H9 (cell line): ENCODE measurements around the gene TCERG1L. TPM values are rescaled to one million over a fixed set of nuclear protein-coding genes. Genes with fewer than 3 reads are reported as not detected.
A peak's percentile ranks its signal among the peaks of the same experiment; 100 is the strongest.

Source experiments
- DNase-seq: peaks from one replicate; pipeline ENCODE4 v3.0.0-alpha.2; 2017
- H2AFZ ChIP-seq: one replicate; pipeline ENCODE4 v1.6.1; 2013; ENCODE audit warnings: mild to moderate bottlenecking, low read length, control low read depth, moderate library complexity
- H2AK5ac ChIP-seq: 2 replicates; pipeline ENCODE4 v1.6.1; 2013; ENCODE audit warnings: low read length, control low read depth, mixed read lengths; ENCODE audit not compliant: insufficient read length
- H2BK120ac ChIP-seq: one replicate; pipeline ENCODE4 v1.6.1; 2013; ENCODE audit warnings: low read depth, mild to moderate bottlenecking, low read length, control low read depth, inconsistent platforms; ENCODE audit not compliant: poor library complexity, severe bottlenecking
- H2BK12ac ChIP-seq: 2 replicates; pipeline ENCODE4 v1.6.1; 2013; ENCODE audit warnings: low read length, control low read depth, mixed read lengths, low read depth; ENCODE audit not compliant: insufficient read length
- H2BK15ac ChIP-seq: 2 replicates; pipeline ENCODE4 v1.6.1; 2013; ENCODE audit warnings: low read depth, low read length, control low read depth
- H2BK20ac ChIP-seq: one replicate; pipeline ENCODE4 v1.6.1; 2013; ENCODE audit warnings: low read depth, mild to moderate bottlenecking, low read length, control low read depth, inconsistent platforms; ENCODE audit not compliant: poor library complexity, severe bottlenecking
- H2BK5ac ChIP-seq: 2 replicates; pipeline ENCODE4 v1.6.1; 2013; ENCODE audit warnings: low read length, control low read depth, mixed read lengths; ENCODE audit not compliant: insufficient read length
- H3K14ac ChIP-seq: 2 replicates; pipeline ENCODE4 v1.6.1; 2013; ENCODE audit warnings: low read length, control low read depth; ENCODE audit not compliant: insufficient read depth
- H3K18ac ChIP-seq: 2 replicates; pipeline ENCODE4 v1.6.1; 2013; ENCODE audit warnings: low read depth, mild to moderate bottlenecking, mixed read lengths, low read length, control low read depth; ENCODE audit not compliant: insufficient read length
- H3K23ac ChIP-seq: 2 replicates; pipeline ENCODE4 v1.6.1; 2013; ENCODE audit warnings: low read length, control low read depth, mixed read lengths, low read depth; ENCODE audit not compliant: insufficient read length
- H3K23me2 ChIP-seq: 2 replicates; pipeline ENCODE4 v1.6.1; 2013; ENCODE audit warnings: low read depth, mild to moderate bottlenecking, mixed read lengths, low read length, control low read depth; ENCODE audit not compliant: insufficient read length, poor library complexity, severe bottlenecking
- H3K27ac ChIP-seq: 2 replicates; pipeline ENCODE4 v1.5.1; 2013; ENCODE audit warnings: low read length, control low read depth, mixed read lengths, low read depth; ENCODE audit not compliant: insufficient read length
- H3K27me3 ChIP-seq: 2 replicates; pipeline ENCODE4 v1.6.1; 2013; ENCODE audit warnings: low read length, control low read depth, inconsistent platforms; ENCODE audit not compliant: insufficient read depth
- H3K4ac ChIP-seq: 2 replicates; pipeline ENCODE4 v1.6.1; 2013; ENCODE audit warnings: low read depth, mild to moderate bottlenecking, control low read depth, inconsistent platforms, low read length, moderate library complexity
- H3K4me1 ChIP-seq: 2 replicates; pipeline ENCODE4 v1.6.1; 2013; ENCODE audit warnings: low read length, control low read depth, inconsistent platforms; ENCODE audit not compliant: insufficient read depth
- H3K4me2 ChIP-seq: 2 replicates; pipeline ENCODE4 v1.6.1; 2013; ENCODE audit warnings: low read length, control low read depth, mixed read lengths; ENCODE audit not compliant: insufficient read length, insufficient read depth
- H3K56ac ChIP-seq: 2 replicates; pipeline ENCODE4 v1.6.1; 2013; ENCODE audit warnings: low read depth, mild to moderate bottlenecking, mixed read lengths, low read length, control low read depth; ENCODE audit not compliant: insufficient read length
- H3K79me1 ChIP-seq: 2 replicates; pipeline ENCODE4 v1.6.1; 2013; ENCODE audit warnings: low read depth, mild to moderate bottlenecking, moderate library complexity, low read length, control low read depth, inconsistent platforms; ENCODE audit not compliant: insufficient read depth, poor library complexity, severe bottlenecking
- H3K79me2 ChIP-seq: 2 replicates; pipeline ENCODE4 v1.6.1; 2013; ENCODE audit warnings: low read length, control low read depth, inconsistent platforms; ENCODE audit not compliant: insufficient read depth
- H3K9ac ChIP-seq: 2 replicates; pipeline ENCODE4 v1.6.1; 2013; ENCODE audit warnings: low read length, control low read depth, mixed read lengths; ENCODE audit not compliant: insufficient read length; ENCODE audit errors: extremely low read depth
- H3K9me3 ChIP-seq: one replicate; pipeline ENCODE4 v1.6.1; 2013; ENCODE audit warnings: low read depth, low read length, inconsistent platforms; ENCODE audit not compliant: control insufficient read depth
- H3T11ph ChIP-seq: one replicate; pipeline ENCODE4 v1.6.1; 2013; ENCODE audit warnings: mild to moderate bottlenecking, low read length, control low read depth, inconsistent platforms
- H4K20me1 ChIP-seq: one replicate; pipeline ENCODE4 v1.6.1; 2013; ENCODE audit not compliant: control insufficient read depth, insufficient read length, insufficient read depth
- H4K5ac ChIP-seq: 2 replicates; pipeline ENCODE4 v1.6.1; 2013; ENCODE audit warnings: low read depth, mild to moderate bottlenecking, mixed read lengths, low read length, control low read depth; ENCODE audit not compliant: insufficient read length
- H4K8ac ChIP-seq: replicated peaks from 2 replicates; pipeline ENCODE4 v1.6.1; 2013; ENCODE audit warnings: low read length, control low read depth, mixed read lengths, low read depth; ENCODE audit not compliant: insufficient read length
- H4K91ac ChIP-seq: 2 replicates; pipeline ENCODE4 v1.6.1; 2013; ENCODE audit warnings: low read depth, mild to moderate bottlenecking, moderate library complexity, mixed read lengths, low read length, control low read depth; ENCODE audit not compliant: insufficient read length
- H3K27ac Mint-ChIP-seq, 3 experiments: 2 replicates in 2 of 3; 3 replicates in 1 of 3; pipeline ENCODE4 v1.8.0; 2020 to 2021; ENCODE audit warnings: mixed read lengths in 3 of 3, mild to moderate bottlenecking in 1 of 3, moderate library complexity in 1 of 3
- H3K27me3 Mint-ChIP-seq: 2 replicates; pipeline ENCODE4 v1.8.0; 2021; ENCODE audit warnings: low read depth, mild to moderate bottlenecking, moderate library complexity, mixed read lengths
- H3K36me3 Mint-ChIP-seq, 3 experiments: 2 replicates in 2 of 3; 3 replicates in 1 of 3; pipeline ENCODE4 v1.8.0; 2020 to 2021; ENCODE audit warnings: low read depth in 3 of 3, mixed read lengths in 3 of 3; ENCODE audit not compliant: insufficient read depth in 1 of 3
- H3K4me1 Mint-ChIP-seq, 2 experiments: 2 replicates each; pipeline ENCODE4 v1.8.0; 2020; ENCODE audit warnings: mixed read lengths in 2 of 2
- H3K4me3 Mint-ChIP-seq, 2 experiments: 2 replicates in 1 of 2; 3 replicates in 1 of 2; pipeline ENCODE4 v1.8.0; 2020 to 2021; ENCODE audit warnings: mild to moderate bottlenecking in 2 of 2, mixed read lengths in 2 of 2, moderate library complexity in 1 of 2
- H3K9me3 Mint-ChIP-seq, 2 experiments: 2 replicates in 1 of 2; 3 replicates in 1 of 2; pipeline ENCODE4 v1.8.0; 2020; ENCODE audit warnings: mild to moderate bottlenecking in 2 of 2, mixed read lengths in 2 of 2, moderate library complexity in 1 of 2
- CTCF ChIP-seq: fragments of 200-600 bp; sonication (generic); conservative IDR thresholded peaks from 3 replicates; pipeline ENCODE4 v1.8.0; 2021; ENCODE audit warnings: antibody characterized with exemption, mild to moderate bottlenecking
- WGBS: extraction: QIAGEN DNeasy Blood & Tissue Kit; methylation state at CpG from one replicate; pipeline ENCODE4 v1.1.7; 2013; ENCODE audit warnings: missing lambda C conversion rate, low lambda C conversion rate, mixed read lengths; ENCODE audit not compliant: insufficient read length; ENCODE audit errors: extremely low coverage; 5-methylcytosine and 5-hydroxymethylcytosine counted together
- total RNA-seq: library from RNA; stranded (reverse); gene quantifications from 2 replicates; pipeline ENCODE4 v1.2.1, GENCODE V29; 2021

The TCERG1L gene
- total RNA-seq, 1 experiment from 2014 or later = 3.3 TPM

GRCh38 chr10:131204406-131205152 is 106.9 kb downstream of the TCERG1L start:
- Histone ChIP-seq H3K27ac (no peak overlapping the region), H4K8ac (no peak overlapping the region), H3K18ac (no peak overlapping the region), H3K4ac (no peak overlapping the region), H4K91ac (no peak overlapping the region), H4K5ac (no peak overlapping the region), H3K27me3 (no peaks in the 10 kb centered on the region), H3K56ac (no peak overlapping the region), H2AK5ac (no peak overlapping the region), H2BK5ac (no peak overlapping the region), H2BK12ac (no peak overlapping the region), H3T11ph (no peak overlapping the region), H3K4me1 (no peaks in the 10 kb centered on the region), H2BK20ac (no peak overlapping the region), H3K4me2 (no peak overlapping the region), H3K79me2 (no peaks in the 10 kb centered on the region), H3K14ac (no peak overlapping the region), H2BK120ac (no peak overlapping the region), H3K9ac (no peak overlapping the region), H2AFZ (no peak overlapping the region), H2BK15ac (no peak overlapping the region), H3K23ac (no peak overlapping the region), H3K23me2 (no peaks in the 10 kb centered on the region), H3K9me3 (no peaks in the 10 kb centered on the region), H3K79me1 (no peaks in the 10 kb centered on the region), H4K20me1 (no peaks in the 10 kb centered on the region)
- TF ChIP-seq CTCF = no peak
- peaks cover 4 to 5% of the 10 kb centered on the region in 2 experiments for H3K4me1 Mint-ChIP-seq
- peaks cover 0 to 4% (median 0%) of the 10 kb centered on the region in 3 experiments; a peak in 2 of 7 replicates for H3K36me3 Mint-ChIP-seq
- no CpG with 5 or more reads among the region's 11 CpGs for WGBS
- H3K9me3 Mint-ChIP-seq = peaks cover 0 to 2% of the 10 kb centered on the region in 2 experiments; a peak in 1 of 5 replicates
- H3K27me3 Mint-ChIP-seq = no peaks in the 10 kb centered on the region
- H3K27ac Mint-ChIP-seq = no peak overlapping the region; a peak in 1 of 7 replicates
- peak; percentile 10 for DNase-seq
- no peak overlapping the region for H3K4me3 Mint-ChIP-seq
